ENCODE data around the gene CARNS1.

GRCh38 chr11:67381244-67381972, 34.1 kb upstream of the CARNS1 start:
- TF ChIP-seq EZH2 (IDR thresholded peaks at IDR 0.05; ENCODE audit: insufficient read depth, poor library complexity, severe bottlenecking) (no peak), EZH2phosphoT487 (IDR thresholded peaks at IDR 0.05; ENCODE audit: insufficient read depth, low read depth) (no peak)
